ENCODE measurements around the gene TPRKB.
"Not testable (repeated sequence)": the region's sequence is repeated elsewhere in the genome, so short reads cannot be mapped to it uniquely, and the experiment has no call there.

Gene TPRKB

GRCh38 chr2:73728711-73729110 lies 8.4 kb downstream of the TPRKB start:
- in situ Hi-C loops (cut with HindIII; ENCODE audit: low pct_ligation_motif_present, low sequenced_read_pairs), result no loop called here
- Histone ChIP-seq H3K27ac (no peak overlapping the region), H3K36me3 (replicated peaks) (peaks cover 17% of the 10 kb centered on the region), H3K4me3 (ENCODE audit: low read depth, low read length) (no peak overlapping the region), H3K27me3 (replicated peaks) (no peaks in the 10 kb centered on the region)
- no peak for DNase-seq
- no peak for TF ChIP-seq CTCF (IDR thresholded peaks at IDR 0.05; ENCODE audit: low read depth, low read length, missing control alignments)

GRCh38 chr2:73728043-73728442 lies 9.1 kb downstream of the TPRKB start:
- peaks cover 14% of the 10 kb centered on the region for H3K36me3 ChIP-seq (replicated peaks)

DNA sequence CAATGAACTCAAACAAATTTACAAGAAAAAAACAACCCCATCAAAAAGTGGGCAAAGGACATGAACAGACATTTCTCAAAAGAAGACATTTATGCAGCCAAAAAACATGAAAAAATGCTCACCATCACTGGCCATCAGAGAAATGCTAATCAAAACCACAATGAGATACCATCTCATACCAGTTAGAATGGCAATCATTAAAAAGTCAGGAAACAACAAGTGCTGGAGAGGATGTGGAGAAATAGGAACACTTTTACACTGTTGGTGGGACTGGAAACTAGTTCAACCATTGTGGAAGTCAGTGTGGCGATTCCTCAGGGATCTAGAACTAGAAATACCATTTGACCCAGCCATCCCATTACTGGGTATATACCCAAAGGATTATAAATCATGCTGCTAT lies 10.5 kb downstream of the TPRKB start:
- H3K4me3 ChIP-seq (ENCODE audit: low read depth, low read length); DNase-seq; H3K36me3 ChIP-seq (replicated peaks); H3K27me3 ChIP-seq (replicated peaks); H3K27ac ChIP-seq; in situ Hi-C loops (cut with HindIII; ENCODE audit: low pct_ligation_motif_present, low sequenced_read_pairs): not testable (repeated sequence)

More at GRCh38 chr2:73728043-73728442, 9.1 kb downstream of the TPRKB start:
- Histone ChIP-seq H3K27me3 (replicated peaks) (no peaks in the 10 kb centered on the region), H3K4me3 (ENCODE audit: low read depth, low read length) (no peak overlapping the region), H3K27ac (no peak overlapping the region)
- in situ Hi-C loops (cut with HindIII; ENCODE audit: low pct_ligation_motif_present, low sequenced_read_pairs), result no loop called here
- TF ChIP-seq CTCF (IDR thresholded peaks at IDR 0.05; ENCODE audit: low read depth, low read length, missing control alignments), result no peak
- no peak for DNase-seq

DNA sequence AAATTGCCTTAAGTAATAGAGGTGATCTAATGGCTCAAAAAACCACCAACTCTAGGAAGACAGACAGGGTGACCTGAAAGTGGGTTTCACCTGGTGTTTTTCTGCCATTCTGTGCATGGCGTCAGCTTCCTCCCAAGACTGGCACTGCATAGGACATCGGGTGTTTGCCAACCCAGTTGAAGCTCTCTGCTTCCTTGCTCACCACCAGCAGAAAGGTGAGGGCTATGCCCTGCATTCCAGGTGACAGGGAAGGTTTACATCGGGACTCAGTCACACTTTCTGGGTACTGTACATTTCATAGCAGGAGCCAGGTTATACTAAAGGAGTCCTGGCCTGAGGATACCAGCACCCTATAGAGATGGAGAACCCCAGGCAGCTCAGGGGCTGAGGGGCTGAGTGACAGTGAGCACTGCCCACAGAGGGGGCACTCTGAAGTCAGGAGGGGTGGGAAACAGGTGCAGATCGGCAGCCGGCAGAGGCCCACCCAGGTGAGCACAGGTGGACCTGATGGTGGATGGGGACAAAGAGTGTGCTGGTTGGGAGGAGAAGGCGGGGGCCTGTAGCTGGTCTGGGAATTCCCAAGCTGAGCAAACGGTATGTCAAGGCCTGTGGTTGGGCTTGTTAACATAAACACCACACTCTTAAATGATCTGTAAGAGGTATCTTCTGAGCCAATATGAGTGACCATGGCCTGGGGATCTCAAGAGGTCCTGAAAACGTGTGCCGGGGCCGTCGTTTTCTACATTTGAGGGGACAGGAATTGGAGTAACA lies 18.1 kb downstream of the TPRKB start:
- in situ Hi-C loops (cut with HindIII; ENCODE audit: low pct_ligation_motif_present, low sequenced_read_pairs), result no loop called here
- TF ChIP-seq CTCF (IDR thresholded peaks at IDR 0.05; ENCODE audit: low read depth, low read length, missing control alignments), result no peak

DNA sequence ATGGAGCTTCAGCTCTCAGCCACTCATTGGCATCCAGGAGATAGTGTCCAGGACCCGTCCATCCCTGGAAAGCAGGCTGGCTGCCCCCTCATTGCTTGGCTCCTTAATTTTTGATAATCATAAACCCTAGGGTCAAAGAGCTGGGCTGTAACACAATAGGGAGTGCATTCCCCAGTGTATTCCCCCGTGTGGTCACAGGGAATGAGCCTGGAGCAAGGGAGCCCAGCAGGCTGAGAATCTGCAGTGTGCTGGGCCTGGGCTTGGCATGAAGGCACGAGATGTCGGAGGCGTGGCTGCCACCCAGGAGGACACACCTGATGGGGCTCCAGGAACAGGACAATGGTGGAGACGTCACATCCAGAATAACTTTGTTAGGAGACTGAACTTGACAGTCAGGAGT lies 18.7 kb downstream of the TPRKB start:
- in situ Hi-C loops (cut with HindIII; ENCODE audit: low pct_ligation_motif_present, low sequenced_read_pairs), result no loop called here
- no peak overlapping the region for H3K4me3 ChIP-seq (ENCODE audit: low read depth, low read length)
- no peak for TF ChIP-seq CTCF (IDR thresholded peaks at IDR 0.05; ENCODE audit: low read depth, low read length, missing control alignments)

More for the DNA sequence above, 18.1 kb downstream of the TPRKB start:
- Histone ChIP-seq H3K4me3 (ENCODE audit: low read depth, low read length) (no peak overlapping the region), H3K27me3 (replicated peaks) (no peaks in the 10 kb centered on the region), H3K27ac (no peak overlapping the region), H3K36me3 (replicated peaks) (no peaks in the 10 kb centered on the region)
- no peak for DNase-seq

GRCh38 chr2:73717695-73718094 lies 19.4 kb downstream of the TPRKB start:
- DNase-seq; H3K27ac ChIP-seq; H3K4me3 ChIP-seq (ENCODE audit: low read depth, low read length); H3K36me3 ChIP-seq (replicated peaks); H3K27me3 ChIP-seq (replicated peaks); in situ Hi-C loops (cut with HindIII; ENCODE audit: low pct_ligation_motif_present, low sequenced_read_pairs): not testable (repeated sequence)

More for the DNA sequence above, 18.7 kb downstream of the TPRKB start:
- H3K27me3 ChIP-seq (replicated peaks), result no peaks in the 10 kb centered on the region
- DNase-seq, result no peak
- H3K36me3 ChIP-seq (replicated peaks), result no peaks in the 10 kb centered on the region
- no peak overlapping the region for H3K27ac ChIP-seq

DNA sequence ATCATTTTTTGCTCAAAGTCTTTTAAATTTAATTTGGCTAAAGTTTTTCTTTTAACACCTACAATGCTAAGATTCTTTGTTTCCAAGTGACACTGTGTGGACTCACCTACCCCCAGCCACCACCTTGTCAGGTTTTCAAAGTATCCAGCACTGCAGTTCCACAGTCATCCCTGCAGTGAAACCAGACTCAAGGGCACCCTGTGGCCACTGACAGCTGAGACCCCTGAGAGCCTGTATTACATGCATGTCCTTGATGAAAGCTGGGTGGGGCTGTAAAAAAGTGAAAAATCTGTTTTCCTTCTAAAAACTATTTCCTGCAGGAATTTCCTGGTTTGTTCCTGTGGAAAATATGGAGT lies 19.9 kb downstream of the TPRKB start:
- Histone ChIP-seq H3K27me3 (replicated peaks) (no peaks in the 10 kb centered on the region), H3K27ac (no peak overlapping the region), H3K4me3 (ENCODE audit: low read depth, low read length) (no peak overlapping the region), H3K36me3 (replicated peaks) (no peaks in the 10 kb centered on the region)
- DNase-seq, result no peak
- TF ChIP-seq CTCF (IDR thresholded peaks at IDR 0.05; ENCODE audit: low read depth, low read length, missing control alignments), result no peak
- in situ Hi-C loops (cut with HindIII; ENCODE audit: low pct_ligation_motif_present, low sequenced_read_pairs), result no loop called here

Measured in brain microvascular endothelial cell (primary cell).